DND-41 (cell line): ENCODE data around the gene JAK1.
A peak's percentile ranks its signal among the peaks of the same experiment; 100 is the strongest.

ENCODE experiments used
- ATAC-seq: fragments of 200-7000 bp; cut with Tn5 transposase; 3 replicates; pipeline ENCODE4 v1.9.1; 2021; ENCODE audit warnings: low read depth; ENCODE audit not compliant: insufficient read depth
- DNase-seq: peaks from one replicate; pipeline ENCODE4 v3.0.0-alpha.2; 2020
- H2AFZ ChIP-seq: 2 replicates; pipeline ENCODE4 v1.6.0; 2012; ENCODE audit warnings: low read depth, low read length
- H3K27ac ChIP-seq: 2 replicates; pipeline ENCODE4 v1.5.1; 2012; ENCODE audit warnings: low read length, inconsistent platforms
- H3K27me3 ChIP-seq: fragments of 200-600 bp; sonication (generic); 2 replicates; pipeline ENCODE4 v1.6.0; 2012; ENCODE audit warnings: low read length, mild to moderate bottlenecking, inconsistent platforms; ENCODE audit not compliant: insufficient read depth, poor library complexity
- H3K36me3 ChIP-seq: 2 replicates; pipeline ENCODE4 v1.5.1; 2012; ENCODE audit warnings: low read length, inconsistent platforms; ENCODE audit not compliant: insufficient read depth
- H3K4me1 ChIP-seq: 2 replicates; pipeline ENCODE4 v1.5.1; 2012; ENCODE audit warnings: mild to moderate bottlenecking, low read length; ENCODE audit not compliant: insufficient read depth
- H3K4me2 ChIP-seq: 2 replicates; pipeline ENCODE4 v1.6.0; 2012; ENCODE audit warnings: mild to moderate bottlenecking, moderate library complexity, low read length, inconsistent platforms; ENCODE audit not compliant: insufficient read depth
- H3K4me3 ChIP-seq, 2 experiments: fragments of 200-600 bp in 1 of 2; shearing (Covaris generic) in 1 of 2; 2 replicates each; pipeline ENCODE4 v1.5.1; 2012 to 2016; ENCODE audit warnings: inconsistent platforms in 2 of 2, low read length in 2 of 2, mild to moderate bottlenecking in 2 of 2, low read depth in 1 of 2, moderate library complexity in 1 of 2
- H3K79me2 ChIP-seq: 2 replicates; pipeline ENCODE4 v1.6.0; 2012; ENCODE audit warnings: low read length, inconsistent platforms; ENCODE audit not compliant: insufficient read depth
- H3K9ac ChIP-seq: 2 replicates; pipeline ENCODE4 v1.6.0; 2012; ENCODE audit warnings: low read depth, mild to moderate bottlenecking, inconsistent platforms, low read length, moderate library complexity
- H3K9me3 ChIP-seq: 2 replicates; pipeline ENCODE4 v1.5.1; 2012; ENCODE audit warnings: low read length, moderate library complexity, mild to moderate bottlenecking, inconsistent platforms; ENCODE audit not compliant: insufficient read depth, severe bottlenecking
- H4K20me1 ChIP-seq: 2 replicates; pipeline ENCODE4 v1.6.0; 2012; ENCODE audit warnings: low read length; ENCODE audit not compliant: insufficient read depth
- CTCF ChIP-seq: IDR thresholded peaks from 2 replicates; pipeline ENCODE4 v1.5.1; 2012; ENCODE audit warnings: borderline replicate concordance, low read length, moderate library complexity, mild to moderate bottlenecking; ENCODE audit not compliant: poor library complexity, severe bottlenecking; ENCODE audit errors: extremely low read depth
- EZH2 ChIP-seq: IDR thresholded peaks from 3 replicates; pipeline ENCODE4 v1.6.1; 2012; ENCODE audit warnings: borderline replicate concordance, low read depth, mild to moderate bottlenecking, moderate library complexity, low read length, inconsistent platforms; ENCODE audit not compliant: severe bottlenecking

The JAK1 gene

DNA sequence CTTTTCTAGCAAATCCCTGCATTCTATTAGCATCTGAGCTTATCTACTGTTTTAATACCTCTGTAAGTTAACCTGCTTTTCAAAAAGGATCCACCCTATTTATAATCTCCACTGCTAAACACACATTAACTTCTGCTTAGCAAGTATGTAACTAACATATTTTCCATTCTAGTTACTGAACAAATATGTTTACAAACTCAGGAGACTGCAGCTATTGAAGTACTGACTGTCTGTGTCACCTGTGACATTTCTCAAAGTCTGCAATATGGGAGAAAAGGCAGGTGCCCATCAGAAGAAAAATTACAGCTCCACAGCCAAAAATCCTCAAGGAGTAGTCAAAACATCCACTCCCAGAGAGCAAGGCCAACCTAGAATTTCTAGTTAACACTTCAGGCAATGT, 88.3 kb downstream of the JAK1 start:
- no peak overlapping the region for H3K4me2 ChIP-seq
- H3K9ac ChIP-seq: no peak overlapping the region
- H3K36me3 ChIP-seq: peaks cover 69% of the 10 kb centered on the region
- TF ChIP-seq CTCF (no peak), EZH2 (no peak)
- DNase-seq (no peak), ATAC-seq (no peak)
- no peaks in the 10 kb centered on the region for H3K9me3 ChIP-seq
- H3K27me3 ChIP-seq: no peaks in the 10 kb centered on the region
- no peak overlapping the region for H2AFZ ChIP-seq
- no peaks in the 10 kb centered on the region for H3K79me2 ChIP-seq
- peaks cover 20% of the 10 kb centered on the region for H4K20me1 ChIP-seq
- no peak overlapping the region for H3K27ac ChIP-seq
- H3K4me1 ChIP-seq: peaks cover 11% of the 10 kb centered on the region
- no peak overlapping the region for H3K4me3 ChIP-seq

GRCh38 chr1:64877598-64877997, 88.8 kb downstream of the JAK1 start:
- peaks cover 11% of the 10 kb centered on the region for H3K4me1 ChIP-seq
- H3K36me3 ChIP-seq: peaks cover 68% of the 10 kb centered on the region
- H2AFZ ChIP-seq: no peak overlapping the region
- no peak for TF ChIP-seq EZH2
- TF ChIP-seq CTCF: no peak
- H3K9me3 ChIP-seq: no peaks in the 10 kb centered on the region
- no peak for DNase-seq
- no peak overlapping the region for H3K4me3 ChIP-seq
- H3K27ac ChIP-seq: no peak overlapping the region
- ATAC-seq: no peak
- no peak overlapping the region for H3K9ac ChIP-seq
- H3K27me3 ChIP-seq: no peaks in the 10 kb centered on the region
- no peak overlapping the region for H3K4me2 ChIP-seq
- no peaks in the 10 kb centered on the region for H3K79me2 ChIP-seq
- peaks cover 16% of the 10 kb centered on the region for H4K20me1 ChIP-seq

GRCh38 chr1:64877151-64877550, 89.2 kb downstream of the JAK1 start:
- no peak overlapping the region for H3K9ac ChIP-seq
- peaks cover 69% of the 10 kb centered on the region for H3K36me3 ChIP-seq
- no peaks in the 10 kb centered on the region for H3K27me3 ChIP-seq
- H3K27ac ChIP-seq: no peak overlapping the region
- no peaks in the 10 kb centered on the region for H3K9me3 ChIP-seq
- no peak for TF ChIP-seq EZH2
- TF ChIP-seq CTCF: no peak
- no peak overlapping the region for H3K4me2 ChIP-seq
- no peak overlapping the region for H2AFZ ChIP-seq
- peaks cover 16% of the 10 kb centered on the region for H4K20me1 ChIP-seq
- ATAC-seq (peak; percentile 88), DNase-seq (peak; percentile 27)
- no peaks in the 10 kb centered on the region for H3K79me2 ChIP-seq
- H3K4me3 ChIP-seq: no peak overlapping the region
- peaks cover 11% of the 10 kb centered on the region for H3K4me1 ChIP-seq

GRCh38 chr1:64875606-64876005, 90.7 kb downstream of the JAK1 start:
- no peak overlapping the region for H3K27ac ChIP-seq
- H3K4me2 ChIP-seq: no peak overlapping the region
- no peak overlapping the region for H3K9ac ChIP-seq
- TF ChIP-seq CTCF (no peak), EZH2 (no peak)
- peaks cover 16% of the 10 kb centered on the region for H4K20me1 ChIP-seq
- H3K9me3 ChIP-seq: no peaks in the 10 kb centered on the region
- H3K36me3 ChIP-seq: peaks cover 80% of the 10 kb centered on the region
- H3K4me1 ChIP-seq: peaks cover 11% of the 10 kb centered on the region
- no peak overlapping the region for H3K4me3 ChIP-seq
- no peak overlapping the region for H2AFZ ChIP-seq
- no peaks in the 10 kb centered on the region for H3K27me3 ChIP-seq
- DNase-seq (no peak), ATAC-seq (no peak)
- no peaks in the 10 kb centered on the region for H3K79me2 ChIP-seq
